ENCODE measurements around the gene NTN1. TPM values are rescaled to one million over a fixed set of nuclear protein-coding genes. Genes with fewer than 3 reads are reported as not detected.

The NTN1 gene
- total and polyA plus RNA-seq, 12 donors, result 3.0 to 38.7 (median 15.8) TPM

- no peak for ATAC-seq
- no peak overlapping the region for H3K4me3 ChIP-seq
- H3K27ac ChIP-seq, result no peak overlapping the region
- H3K4me1 ChIP-seq, result no peaks in the 10 kb centered on the region
- 83 to 87% methylated on average over 10 of the region's 10 CpGs for WGBS, 2 donors
- no peak for TF ChIP-seq CTCF (IDR thresholded peaks at IDR 0.05)
- H3K36me3 ChIP-seq, result no peaks in the 10 kb centered on the region
- no peaks in the 10 kb centered on the region for H3K27me3 ChIP-seq
- no peak for DNase-seq
- no peaks in the 10 kb centered on the region for H3K9me3 ChIP-seq
- intact Hi-C loops (cut with DNase I), result no loop called here
These were observed 103.2 kb downstream of the NTN1 start for GRCh38 chr17:9124554-9124935.

GRCh38 chr17:9125722-9126121, 104.4 kb downstream of the NTN1 start:
- Histone ChIP-seq H3K4me1 (no peaks in the 10 kb centered on the region), H3K27me3 (no peaks in the 10 kb centered on the region), H3K27ac (no peak overlapping the region), H3K9me3 (no peaks in the 10 kb centered on the region), H3K36me3 (no peaks in the 10 kb centered on the region), H3K4me3 (no peak overlapping the region)
- 88 to 89% methylated on average over 8 of the region's 8 CpGs for WGBS, 2 donors
- intact Hi-C loops (cut with DNase I), result no loop called here
- no peak for ATAC-seq
- DNase-seq, result no peak
- no peak for TF ChIP-seq CTCF (IDR thresholded peaks at IDR 0.05)

- ATAC-seq (no peak), DNase-seq (no peak)
- no peaks in the 10 kb centered on the region for H3K4me1 ChIP-seq
- 90 to 92% methylated on average over 7 of the region's 7 CpGs for WGBS, 2 donors
- intact Hi-C loops (cut with DNase I), result no loop called here
- no peaks in the 10 kb centered on the region for H3K27me3 ChIP-seq
- no peak overlapping the region for H3K4me3 ChIP-seq
- no peak for TF ChIP-seq CTCF (IDR thresholded peaks at IDR 0.05)
- H3K27ac ChIP-seq, result no peak overlapping the region
- no peaks in the 10 kb centered on the region for H3K36me3 ChIP-seq
- no peaks in the 10 kb centered on the region for H3K9me3 ChIP-seq
These were observed 106.0 kb downstream of the NTN1 start for GRCh38 chr17:9127340-9127739.

GRCh38 chr17:9131371-9131770, 110.1 kb downstream of the NTN1 start:
- Histone ChIP-seq H3K27ac (no peak overlapping the region), H3K4me1 (no peaks in the 10 kb centered on the region), H3K36me3 (no peaks in the 10 kb centered on the region), H3K4me3 (no peak overlapping the region), H3K9me3 (no peaks in the 10 kb centered on the region), H3K27me3 (no peaks in the 10 kb centered on the region)
- no peak for DNase-seq
- no peak for ATAC-seq
- 83 to 86% methylated on average over 5 of the region's 5 CpGs for WGBS, 2 donors
- intact Hi-C loops (cut with DNase I), result loop anchor here in 1 of 10 donors (10.0 kb wide), 1 partner anchor 57 kb away; no protein-coding TSS in a partner anchor
- no peak for TF ChIP-seq CTCF (IDR thresholded peaks at IDR 0.05)

Measured in heart right ventricle (tissue), 16 donors.